Stimulated activated CD4-positive, alpha-beta T cell treated with anti-CD3 and anti-CD28 coated beads, Interleukin-12 subunit alpha, Interleukin-12 subunit beta, amount 100 ng/mL, for 48 hours (primary cell): Measurements from ENCODE around the gene RPTOR.
"Not testable (repeated sequence)": the region's sequence is repeated elsewhere in the genome, so short reads cannot be mapped to it uniquely, and the experiment has no call there.

Experiments
- DNase-seq, 3 donors: peaks; one replicate each; pipeline ENCODE4 v3.0.0-alpha.2; 2020; ENCODE audit warnings: low read depth in 2 of 3, low spot score in 1 of 3

The RPTOR gene

DNA sequence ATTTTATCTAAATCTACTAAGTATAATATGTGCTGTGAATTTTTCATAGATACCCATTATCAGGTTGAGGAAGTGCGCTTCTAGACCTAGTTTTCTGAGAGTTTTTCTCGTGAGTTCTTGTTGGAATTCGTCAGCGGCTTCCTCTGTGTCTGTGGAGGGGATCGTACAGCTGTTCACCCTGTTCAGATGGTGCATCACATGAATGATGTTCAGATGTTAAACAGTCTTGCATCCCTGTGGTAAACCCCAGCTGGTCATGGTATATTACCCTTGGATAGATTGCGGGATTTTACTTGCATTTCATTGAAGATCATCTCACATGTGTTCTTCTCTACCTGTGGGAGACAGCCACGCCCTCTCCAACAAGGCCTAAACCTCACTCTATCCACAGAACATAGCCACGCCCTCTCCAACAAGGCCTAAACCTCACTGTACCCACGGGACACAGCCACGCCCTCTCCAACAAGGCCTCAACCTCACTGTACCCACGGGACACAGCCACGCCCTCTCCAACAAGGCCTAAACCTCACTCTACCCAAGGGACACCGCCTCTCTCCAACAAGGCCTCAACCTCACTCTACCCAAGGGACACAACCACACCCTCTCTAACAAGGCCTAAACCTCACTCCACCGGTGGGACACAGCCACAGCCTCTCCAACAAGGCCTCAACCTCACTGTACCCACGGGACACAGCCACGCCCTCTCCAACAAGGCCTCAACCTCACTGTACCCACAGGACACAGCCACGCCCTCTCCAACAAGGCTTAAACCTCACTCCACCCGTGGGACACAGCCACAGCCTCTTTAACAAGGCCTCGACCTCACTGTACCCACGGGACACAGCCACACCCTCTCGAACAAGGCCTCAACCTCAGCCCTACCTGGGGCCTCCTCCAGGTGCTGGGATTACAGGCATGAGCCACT lies 266.8 kb downstream of the RPTOR start:
- no peak for DNase-seq

DNA sequence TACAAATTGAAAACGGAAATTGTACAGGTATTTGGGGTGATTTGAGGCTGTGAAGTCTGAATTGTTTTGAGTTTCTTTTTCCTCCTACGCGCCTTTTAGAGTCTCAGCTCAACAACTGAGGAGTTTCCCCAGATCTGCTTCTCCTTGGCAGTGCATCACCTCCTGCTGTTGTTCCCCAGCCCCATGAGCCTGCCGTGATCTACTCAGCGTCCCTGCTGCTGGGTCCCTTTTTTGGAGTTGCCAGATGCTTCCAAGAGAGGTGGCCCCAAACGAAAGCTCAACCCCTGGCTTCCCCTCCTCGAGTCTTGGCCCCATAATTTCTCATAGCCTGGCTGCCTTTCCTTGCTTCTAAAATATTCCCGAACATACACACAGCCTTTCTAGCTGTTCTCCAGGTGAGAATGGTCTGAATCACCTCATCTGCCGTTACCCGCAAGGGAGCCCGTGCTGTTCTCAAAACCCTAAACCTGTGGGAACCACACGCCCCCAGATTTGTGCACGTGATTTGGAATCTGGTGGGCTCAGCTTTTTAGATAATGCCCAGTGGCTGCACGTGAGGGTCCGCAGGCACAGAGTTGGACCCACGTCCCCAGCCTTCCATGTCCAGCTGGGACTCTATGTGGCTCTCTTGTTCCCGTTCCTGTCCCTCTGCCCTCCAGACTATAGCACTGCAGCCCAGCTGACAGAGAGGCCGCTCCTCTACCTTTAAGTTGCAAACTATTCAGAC lies 267.9 kb downstream of the RPTOR start:
- DNase-seq = no peak

DNA sequence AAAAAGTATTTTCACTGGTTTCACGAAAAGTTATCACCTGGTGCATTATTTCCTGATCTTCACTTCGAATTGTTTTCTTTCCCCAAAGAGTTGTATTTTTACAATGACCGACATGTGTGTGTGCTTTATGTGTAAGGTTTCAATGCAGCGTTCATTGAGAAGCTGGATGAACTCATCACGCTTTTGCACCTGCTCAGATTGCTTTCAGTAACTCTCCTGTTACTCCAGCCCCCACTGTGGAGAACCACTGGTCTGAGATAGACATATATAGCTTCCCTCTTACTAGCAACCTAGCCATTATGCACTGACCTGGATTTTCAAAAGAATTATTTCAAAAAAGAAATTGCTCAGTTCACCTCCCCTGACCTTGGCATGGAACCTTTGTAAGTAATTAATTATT lies 268.7 kb downstream of the RPTOR start:
- DNase-seq = no peak

DNA sequence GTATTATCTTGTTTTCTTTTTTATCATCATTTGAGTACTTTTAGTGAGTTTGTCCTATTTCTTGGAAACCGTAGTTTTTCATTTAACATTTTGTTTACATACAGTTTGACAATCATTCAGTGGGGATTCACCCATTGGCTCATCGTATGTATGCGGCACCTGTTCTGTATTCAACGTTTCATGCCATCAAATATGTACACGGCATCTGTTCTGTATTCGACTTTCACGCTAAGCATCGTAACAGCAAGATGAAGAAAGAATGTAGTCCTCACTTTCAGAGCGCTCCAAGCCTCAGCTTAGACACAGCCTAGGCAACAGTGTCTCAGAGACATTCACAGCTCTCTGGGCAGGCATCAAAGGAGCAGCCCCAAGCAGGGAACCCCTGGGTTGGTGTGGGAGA lies 269.9 kb downstream of the RPTOR start:
- DNase-seq = no peak

DNA sequence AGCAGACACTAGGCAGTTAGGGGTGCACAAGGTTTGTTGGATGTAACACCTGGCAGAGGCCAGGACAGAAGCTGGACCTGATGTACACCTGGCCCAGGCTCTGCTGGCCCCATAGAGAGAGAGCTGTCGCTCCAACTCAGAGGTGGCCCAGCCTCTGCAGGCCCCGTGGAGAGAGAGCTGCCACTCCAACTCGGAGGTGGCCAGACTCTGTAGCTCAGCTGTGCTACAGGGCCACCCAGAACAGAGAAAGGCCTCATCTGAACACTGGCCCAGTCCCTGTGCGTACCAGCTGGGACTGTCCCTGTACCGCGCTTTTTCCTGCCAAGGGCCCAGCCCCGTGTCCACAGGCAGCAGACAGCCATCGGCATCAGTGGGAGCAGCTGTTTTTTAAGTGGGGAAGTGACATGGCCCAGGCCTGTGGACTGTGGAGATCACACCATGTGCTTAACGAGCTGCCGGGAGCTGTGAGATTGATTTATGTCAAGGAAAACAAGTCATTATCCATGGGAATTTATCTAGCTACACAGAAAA lies 270.6 kb downstream of the RPTOR start:
- no peak for DNase-seq

DNA sequence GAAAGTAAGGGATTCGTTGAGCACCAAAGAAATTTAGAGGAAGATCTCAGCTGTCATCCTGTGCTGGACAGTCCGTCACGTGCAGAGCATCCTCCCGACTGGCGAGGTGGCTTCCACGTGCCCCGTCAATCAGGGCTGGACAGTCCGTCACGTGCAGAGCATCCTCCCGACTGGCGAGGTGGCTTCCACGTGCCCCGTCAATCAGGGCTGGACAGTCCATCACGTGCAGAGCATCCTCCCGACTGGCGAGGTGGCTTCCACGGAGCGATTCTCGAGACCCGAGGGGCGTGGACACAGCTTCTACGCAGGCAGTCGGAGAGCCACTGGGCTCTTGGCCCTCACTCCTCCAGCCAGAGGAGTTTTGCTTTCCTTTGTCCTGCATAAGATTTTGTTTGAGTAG lies 271.1 kb downstream of the RPTOR start:
- not testable (repeated sequence) for DNase-seq

DNA sequence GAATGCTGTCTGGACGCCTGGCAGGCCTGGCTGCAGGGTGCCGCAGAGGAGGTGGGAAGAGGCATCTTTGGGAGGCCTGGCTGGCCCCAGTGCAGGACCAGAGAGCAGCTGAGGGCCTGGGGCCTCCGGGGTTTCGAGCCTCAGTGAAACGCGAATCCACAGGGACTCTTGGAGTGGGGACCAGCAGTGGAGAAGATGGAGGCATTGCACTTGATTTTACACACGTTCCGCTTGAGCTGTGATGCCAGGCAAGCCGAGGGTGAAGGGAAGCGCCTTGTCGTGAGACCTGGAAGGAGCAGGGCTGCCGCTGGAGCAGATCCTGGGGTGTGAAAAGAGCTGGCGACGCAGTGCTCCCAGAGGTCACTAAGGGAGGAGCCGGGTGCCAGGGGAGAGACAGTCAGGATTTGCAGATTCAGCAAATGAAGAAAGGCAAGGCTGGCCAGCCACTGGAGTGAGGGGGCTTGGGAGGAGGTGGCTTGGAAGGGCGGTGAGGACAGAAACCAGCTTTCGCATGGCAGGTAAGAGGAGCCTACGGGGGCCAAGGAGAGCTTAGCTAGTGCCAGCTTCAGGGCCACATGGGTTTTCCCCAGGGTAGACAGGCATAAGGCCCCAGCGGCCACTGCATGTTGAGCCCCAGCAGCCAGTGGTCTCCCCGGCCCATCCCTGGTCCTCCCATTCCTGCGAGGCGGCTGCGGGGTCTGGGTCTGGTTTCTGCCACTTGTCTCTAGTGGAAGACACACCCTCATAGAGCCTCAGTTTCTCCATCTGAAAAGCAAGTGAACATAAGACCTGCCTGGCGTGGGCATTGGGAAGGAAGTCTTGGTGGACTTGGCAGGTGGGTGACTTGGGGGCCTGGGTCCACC lies 271.8 kb downstream of the RPTOR start:
- no peak for DNase-seq

DNA sequence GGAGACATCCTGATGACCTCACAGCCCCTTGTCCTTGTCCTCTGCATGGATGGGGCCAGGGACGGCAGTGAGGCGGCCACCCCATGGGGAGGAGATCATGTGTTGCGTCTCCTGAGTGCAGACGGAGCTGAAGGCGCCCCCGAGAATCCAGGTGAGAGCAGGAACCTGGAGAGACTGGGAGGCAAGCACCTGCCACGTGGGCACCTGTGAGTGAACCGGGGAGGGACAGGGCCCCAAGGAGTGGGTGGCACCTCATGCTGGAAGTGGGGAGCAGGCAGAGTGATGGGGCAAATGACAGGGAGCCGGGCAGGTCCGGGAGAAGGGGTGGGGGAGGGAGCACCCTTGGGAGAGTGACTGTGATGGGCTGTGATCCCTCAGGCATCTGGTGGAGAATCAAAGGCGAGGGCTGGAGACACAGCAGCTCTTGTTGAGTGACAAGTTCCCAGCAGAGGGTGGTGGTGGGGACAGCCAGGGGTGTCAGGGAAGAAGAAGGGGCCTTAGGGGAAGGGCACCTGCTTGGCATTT lies 272.7 kb downstream of the RPTOR start:
- DNase-seq = no peak

DNA sequence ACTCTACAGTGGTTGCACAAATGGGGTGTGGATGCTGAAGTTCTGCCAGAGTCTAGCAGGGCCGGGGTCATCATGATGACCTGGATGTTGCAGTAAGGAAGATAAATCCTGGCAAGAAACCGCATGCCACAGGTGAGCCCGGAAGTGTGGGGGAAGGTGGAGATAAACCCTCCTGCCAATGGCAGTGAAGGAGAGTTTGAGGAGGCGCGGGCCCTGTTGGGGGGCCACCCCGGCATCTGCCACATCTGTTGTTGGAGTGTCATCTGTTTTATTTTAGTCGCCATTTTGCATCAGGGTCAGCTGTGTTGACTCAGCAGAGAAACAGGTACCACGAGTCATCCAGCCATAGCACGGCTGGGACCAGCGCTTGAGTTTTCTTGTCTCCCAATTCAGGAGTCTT lies 273.2 kb downstream of the RPTOR start:
- DNase-seq = no peak

DNA sequence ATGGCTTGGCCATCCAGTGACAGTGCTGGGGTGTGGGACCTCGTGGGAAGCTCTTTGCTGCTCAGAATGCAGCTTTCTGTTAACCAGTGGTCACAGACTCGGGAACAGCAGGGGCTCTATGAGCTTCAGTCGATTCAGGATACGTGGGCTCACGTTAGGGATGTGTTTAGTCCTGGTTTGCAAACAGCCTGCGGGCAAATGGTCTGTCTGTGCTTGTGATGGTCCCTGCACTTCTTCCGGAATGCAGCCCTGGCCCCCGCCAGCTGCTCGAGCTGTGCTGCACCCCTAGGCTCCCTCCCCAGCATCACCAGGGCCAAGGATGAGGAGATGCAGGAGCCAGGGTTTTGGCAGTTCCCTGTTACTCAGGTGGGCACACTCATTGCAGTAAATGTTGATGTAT lies 274.2 kb downstream of the RPTOR start:
- no peak for DNase-seq

DNA sequence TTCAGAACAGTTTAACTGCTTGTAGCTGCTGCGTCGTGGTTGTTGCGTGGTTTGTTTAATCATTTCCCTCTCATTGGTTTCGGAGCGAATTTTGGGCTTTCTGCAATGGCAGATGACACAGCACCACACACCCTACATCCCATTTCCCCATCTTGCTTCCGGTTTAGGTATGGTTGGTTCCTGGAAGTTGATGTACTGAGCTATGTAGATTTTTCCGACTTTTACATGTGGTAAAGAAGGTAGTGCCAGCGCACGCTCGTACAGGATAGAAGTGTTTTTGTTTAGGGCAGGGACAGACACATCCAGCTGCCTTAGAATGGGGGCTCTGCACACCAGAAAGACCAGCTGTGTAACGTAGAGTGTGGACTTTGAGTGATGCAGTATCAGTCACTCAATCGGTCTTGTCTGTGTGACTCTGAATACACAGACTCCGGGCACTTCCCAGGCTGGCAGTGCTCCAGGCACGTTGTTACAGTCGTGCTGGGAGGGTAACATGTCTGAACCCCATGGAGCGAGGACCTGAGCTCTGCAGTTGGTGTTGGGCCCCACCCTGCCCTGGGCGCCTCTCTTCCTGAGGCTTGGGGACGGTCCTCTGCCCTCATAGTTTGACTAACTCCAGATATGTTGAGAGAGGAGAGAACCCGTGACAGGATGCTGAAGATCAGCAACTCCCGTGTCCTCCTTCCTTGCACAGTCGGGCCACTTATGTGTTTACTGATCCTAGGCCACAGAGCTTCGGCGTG lies 275.0 kb downstream of the RPTOR start:
- no peak for DNase-seq

DNA sequence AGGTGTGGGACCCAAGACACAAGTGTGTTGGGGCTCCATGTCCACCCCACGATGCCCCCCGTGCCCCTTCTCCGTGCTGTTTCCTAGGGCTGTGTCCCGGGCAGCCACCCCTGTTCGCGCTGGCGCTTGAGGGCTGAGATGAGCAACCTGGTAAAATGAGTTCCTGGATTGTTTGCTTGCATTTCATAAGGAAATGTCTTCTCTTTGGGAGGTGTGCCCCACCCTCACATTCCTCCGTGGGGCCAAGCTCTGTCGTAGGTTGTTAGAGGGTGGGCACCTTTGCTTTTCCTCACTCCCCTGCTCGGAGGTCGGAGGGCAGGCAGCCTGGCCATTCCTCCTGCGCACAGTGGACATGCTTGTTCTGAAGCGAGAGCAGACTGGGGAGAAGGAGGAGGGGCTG lies 275.7 kb downstream of the RPTOR start:
- DNase-seq = no peak

DNA sequence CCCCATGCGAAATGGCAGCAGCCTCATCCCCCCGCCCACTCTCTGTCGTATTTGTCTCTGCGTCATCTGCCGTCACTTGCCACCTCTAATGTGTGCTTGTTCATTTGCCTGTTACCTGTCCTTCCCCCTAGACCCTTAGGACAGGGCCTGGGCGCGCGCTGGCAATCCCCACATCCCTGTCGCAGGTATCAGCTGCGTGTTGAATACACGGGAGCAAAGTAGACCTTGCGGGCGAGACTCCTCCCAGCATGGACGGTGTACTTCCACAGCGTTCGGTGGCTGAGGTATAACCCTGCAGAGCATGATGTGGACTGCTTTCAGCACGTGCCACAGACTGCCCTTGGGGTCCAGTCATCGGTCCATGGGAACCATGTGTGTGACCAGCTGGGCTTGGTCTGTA lies 276.9 kb downstream of the RPTOR start:
- no peak for DNase-seq

DNA sequence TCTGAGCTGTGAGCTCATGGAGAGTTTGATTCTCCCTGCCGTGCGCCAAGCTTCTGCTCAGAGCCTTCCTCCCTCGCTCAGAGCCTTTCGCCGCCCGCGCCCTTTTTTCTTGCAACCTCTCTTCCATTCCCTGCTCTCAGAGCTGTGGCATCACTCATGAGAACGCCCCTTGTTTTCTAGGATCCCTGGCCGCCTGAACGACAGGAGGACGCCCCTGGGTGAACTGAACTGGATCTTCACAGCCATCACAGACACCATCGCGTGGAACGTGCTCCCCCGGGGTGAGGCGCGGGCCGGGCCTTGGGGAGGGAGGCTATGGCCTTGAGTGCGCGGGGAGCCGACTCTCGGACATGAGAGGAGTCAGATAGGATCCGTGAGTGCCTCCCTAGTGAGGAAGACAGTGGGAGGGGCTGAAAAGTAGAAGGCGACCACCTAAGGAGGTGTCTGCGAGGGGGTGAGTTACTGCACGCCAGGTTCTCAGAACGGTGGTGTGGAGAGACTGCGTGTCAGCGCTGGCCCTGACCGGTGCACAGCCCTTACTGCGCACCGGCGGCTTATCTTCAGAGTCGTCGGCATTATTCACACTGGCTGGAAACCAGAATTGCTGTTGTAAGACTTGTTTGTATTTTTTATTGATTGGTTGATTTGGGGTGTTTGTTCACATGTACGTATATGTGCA lies 277.5 kb downstream of the RPTOR start:
- no peak for DNase-seq

DNA sequence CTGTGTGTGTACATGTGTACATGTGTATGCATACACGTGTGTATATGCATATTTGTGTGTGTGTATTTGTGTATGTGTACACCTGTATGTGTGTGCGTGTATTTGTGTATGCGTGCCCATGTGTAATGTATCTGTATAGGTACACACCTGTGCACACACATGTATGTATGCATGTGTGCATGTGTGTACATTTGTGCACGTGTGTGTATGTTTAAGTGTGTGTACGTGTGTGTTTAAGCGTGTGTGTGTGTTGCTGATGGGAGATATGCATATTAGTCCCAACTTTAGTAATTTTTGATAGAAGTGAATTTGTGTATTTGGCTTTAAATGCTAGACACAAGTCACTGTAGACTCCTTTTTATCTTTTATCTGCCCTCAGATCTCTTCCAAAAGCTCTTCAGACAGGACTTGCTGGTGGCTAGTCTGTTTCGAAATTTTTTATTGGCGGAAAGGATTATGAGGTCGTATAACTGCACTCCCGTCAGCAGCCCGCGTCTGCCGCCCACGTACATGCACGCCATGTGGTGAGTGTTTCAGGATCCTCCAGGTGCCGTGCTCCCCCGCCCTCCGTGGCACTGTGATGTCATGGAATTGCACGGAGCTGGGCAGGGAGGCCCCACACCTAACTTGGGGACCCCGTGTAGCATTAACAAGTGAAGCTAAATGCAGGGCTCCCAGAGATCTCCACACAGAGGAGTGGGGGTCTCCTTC lies 278.2 kb downstream of the RPTOR start:
- no peak for DNase-seq

DNA sequence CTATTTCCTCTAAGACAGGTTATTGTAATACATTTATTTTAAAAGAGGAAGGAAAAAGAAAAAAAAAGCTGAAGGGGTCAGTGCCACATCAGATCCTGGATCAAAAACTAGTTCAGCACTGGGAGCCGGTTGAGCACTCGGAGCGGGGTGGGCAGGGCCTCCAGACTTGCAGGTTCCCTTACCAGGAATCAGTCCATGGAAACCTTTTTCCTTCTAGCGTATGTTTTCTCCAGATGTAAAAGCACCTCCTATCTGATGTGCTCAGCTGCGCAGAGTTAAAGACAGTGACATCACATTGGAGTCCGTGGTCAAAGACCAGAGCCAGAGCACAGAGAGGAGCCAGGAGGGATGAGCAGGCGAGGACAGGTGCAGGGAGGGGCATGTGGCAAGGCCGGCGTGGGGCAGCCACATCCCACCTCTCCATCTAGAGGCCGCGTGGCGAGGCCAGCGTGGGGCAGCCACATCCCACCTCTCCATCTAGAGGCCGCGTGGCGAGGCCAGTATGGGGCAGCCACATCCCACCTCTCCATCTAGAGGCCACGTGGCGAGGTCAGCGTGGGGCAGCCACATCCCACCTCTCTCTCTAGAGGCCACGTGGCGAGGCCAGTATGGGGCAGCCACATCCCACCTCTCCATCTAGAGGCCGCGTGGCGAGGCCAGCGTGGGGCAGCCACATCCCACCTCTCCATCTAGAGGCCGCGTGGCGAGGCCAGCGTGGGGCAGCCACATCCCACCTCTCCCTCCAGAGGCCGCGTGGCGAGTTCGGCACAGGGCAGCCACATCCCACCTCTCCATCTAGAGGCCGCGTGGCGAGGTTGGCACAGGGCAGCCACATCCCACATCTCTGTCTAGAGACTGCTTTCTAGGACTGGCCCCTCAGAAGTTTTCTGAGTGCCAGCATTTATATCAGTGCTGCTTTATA lies 280.2 kb downstream of the RPTOR start:
- DNase-seq = no peak

DNA sequence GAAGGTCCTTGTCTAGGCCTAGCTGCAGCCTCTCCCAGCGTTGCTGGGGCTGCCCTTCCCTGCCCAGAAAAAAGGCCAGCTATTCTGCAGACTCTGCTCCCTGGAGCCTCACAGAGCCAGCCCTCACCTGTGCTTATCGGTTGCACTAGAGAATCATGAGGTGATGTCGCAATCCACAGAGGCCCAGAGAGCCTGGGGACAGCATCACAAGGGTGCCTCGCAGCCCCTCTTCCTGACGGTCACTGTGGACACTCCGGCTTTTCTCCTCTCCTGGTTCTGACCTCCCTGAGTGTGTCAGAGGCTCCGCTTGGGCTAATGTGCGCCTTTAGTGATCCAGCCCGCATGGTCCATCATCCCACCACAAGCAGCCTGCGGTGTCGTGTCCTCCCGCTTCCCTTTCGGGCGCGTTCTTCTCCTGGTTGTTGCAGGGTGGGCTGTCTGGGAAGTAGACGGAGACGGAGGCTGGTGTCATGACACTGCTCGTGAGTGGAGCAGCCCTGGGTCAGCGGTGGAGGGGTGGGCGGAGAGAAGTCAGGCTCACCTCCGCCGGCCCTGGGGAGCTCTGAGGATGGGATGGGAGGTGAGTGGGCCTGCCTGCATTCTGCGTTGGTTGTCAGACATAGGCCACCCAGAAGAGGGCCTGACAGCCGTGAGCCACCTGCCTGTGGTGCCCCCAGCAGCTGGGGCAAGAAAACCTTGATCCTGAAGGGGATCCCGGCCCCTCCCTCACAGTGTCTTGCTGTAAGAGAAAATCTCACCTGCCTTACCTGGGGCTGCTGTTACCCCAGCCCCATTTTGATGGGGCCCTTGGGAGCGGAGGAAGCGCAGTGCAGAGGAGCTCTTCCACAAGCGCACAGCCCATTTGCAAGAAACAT lies 281.1 kb downstream of the RPTOR start:
- DNase-seq = no peak
